Vagina (tissue), 2 donors: ENCODE results near the gene S1PR4.

Experiments
- POLR2A ChIP-seq, 2 donors: fragments of 450-650 bp; IDR thresholded peaks; one replicate each; pipeline ENCODE4 v1.6.1; 2017; ENCODE audit warnings: antibody characterized with exemption in 2 of 2, mild to moderate bottlenecking in 2 of 2, moderate library complexity in 2 of 2
- TF ChIP-seq, protein P1 (sequence below), 3 experiments: fragments of 450-650 bp in 2 of 3; fragments of 200-600 bp in 1 of 3; sonication (generic) in 1 of 3; IDR thresholded peaks; one replicate each; pipeline ENCODE4 v1.5.1; 2017 to 2019; ENCODE audit warnings: antibody characterized with exemption in 3 of 3, mild to moderate bottlenecking in 2 of 3, moderate library complexity in 2 of 3

DNA sequence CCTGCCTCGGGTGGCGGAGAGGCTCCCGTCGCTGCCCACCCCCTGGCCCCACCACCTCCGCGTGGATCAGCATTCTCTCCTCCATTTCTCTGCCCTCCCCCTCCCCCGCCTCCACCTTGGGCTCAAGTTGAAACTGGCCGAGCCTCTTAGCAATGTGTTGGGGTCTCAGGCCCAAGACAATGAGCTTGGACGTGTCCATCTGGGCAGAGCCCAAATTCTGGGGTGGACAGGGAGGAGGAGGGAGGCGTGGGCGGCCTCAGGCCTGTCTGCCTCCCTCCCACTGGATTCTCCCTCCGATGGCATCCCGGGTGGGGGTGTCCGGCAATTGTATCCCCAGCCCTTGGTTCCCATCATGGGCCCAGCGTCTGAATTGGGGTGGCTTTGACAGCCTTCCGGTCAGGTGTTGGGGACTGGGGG lies 47.1 kb downstream of the S1PR4 start:
- TF ChIP-seq, protein P1, sequence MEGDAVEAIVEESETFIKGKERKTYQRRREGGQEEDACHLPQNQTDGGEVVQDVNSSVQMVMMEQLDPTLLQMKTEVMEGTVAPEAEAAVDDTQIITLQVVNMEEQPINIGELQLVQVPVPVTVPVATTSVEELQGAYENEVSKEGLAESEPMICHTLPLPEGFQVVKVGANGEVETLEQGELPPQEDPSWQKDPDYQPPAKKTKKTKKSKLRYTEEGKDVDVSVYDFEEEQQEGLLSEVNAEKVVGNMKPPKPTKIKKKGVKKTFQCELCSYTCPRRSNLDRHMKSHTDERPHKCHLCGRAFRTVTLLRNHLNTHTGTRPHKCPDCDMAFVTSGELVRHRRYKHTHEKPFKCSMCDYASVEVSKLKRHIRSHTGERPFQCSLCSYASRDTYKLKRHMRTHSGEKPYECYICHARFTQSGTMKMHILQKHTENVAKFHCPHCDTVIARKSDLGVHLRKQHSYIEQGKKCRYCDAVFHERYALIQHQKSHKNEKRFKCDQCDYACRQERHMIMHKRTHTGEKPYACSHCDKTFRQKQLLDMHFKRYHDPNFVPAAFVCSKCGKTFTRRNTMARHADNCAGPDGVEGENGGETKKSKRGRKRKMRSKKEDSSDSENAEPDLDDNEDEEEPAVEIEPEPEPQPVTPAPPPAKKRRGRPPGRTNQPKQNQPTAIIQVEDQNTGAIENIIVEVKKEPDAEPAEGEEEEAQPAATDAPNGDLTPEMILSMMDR (IDR thresholded peaks at IDR 0.05): no peak
- no peak for TF ChIP-seq POLR2A (IDR thresholded peaks at IDR 0.05)
